IPS-18a (cell line): ENCODE data around the gene MRPL23.
"Not testable (repeated sequence)": the region's sequence is repeated elsewhere in the genome, so short reads cannot be mapped to it uniquely, and the experiment has no call there.

Experiments
- H3K27ac ChIP-seq: one replicate; pipeline ENCODE4 v1.5.1; 2013; ENCODE audit warnings: low read length
- H3K27me3 ChIP-seq: one replicate; pipeline ENCODE4 v1.6.1; 2013; ENCODE audit warnings: mild to moderate bottlenecking, low read length; ENCODE audit not compliant: control insufficient read depth, insufficient read depth
- H3K36me3 ChIP-seq: one replicate; pipeline ENCODE4 v1.6.1; 2013; ENCODE audit warnings: low read depth, low read length; ENCODE audit not compliant: control insufficient read depth
- H3K4me1 ChIP-seq: one replicate; pipeline ENCODE4 v1.6.1; 2013; ENCODE audit warnings: low read depth, low read length; ENCODE audit not compliant: control insufficient read depth
- H3K4me3 ChIP-seq: one replicate; pipeline ENCODE4 v1.5.1; 2013; ENCODE audit warnings: low read length
- H3K9ac ChIP-seq: one replicate; pipeline ENCODE4 v1.6.1; 2013; ENCODE audit warnings: mild to moderate bottlenecking, low read length, moderate library complexity
- H3K9me3 ChIP-seq: one replicate; pipeline ENCODE4 v1.6.1; 2013; ENCODE audit warnings: low read depth, low read length; ENCODE audit not compliant: control insufficient read depth

Gene MRPL23

DNA sequence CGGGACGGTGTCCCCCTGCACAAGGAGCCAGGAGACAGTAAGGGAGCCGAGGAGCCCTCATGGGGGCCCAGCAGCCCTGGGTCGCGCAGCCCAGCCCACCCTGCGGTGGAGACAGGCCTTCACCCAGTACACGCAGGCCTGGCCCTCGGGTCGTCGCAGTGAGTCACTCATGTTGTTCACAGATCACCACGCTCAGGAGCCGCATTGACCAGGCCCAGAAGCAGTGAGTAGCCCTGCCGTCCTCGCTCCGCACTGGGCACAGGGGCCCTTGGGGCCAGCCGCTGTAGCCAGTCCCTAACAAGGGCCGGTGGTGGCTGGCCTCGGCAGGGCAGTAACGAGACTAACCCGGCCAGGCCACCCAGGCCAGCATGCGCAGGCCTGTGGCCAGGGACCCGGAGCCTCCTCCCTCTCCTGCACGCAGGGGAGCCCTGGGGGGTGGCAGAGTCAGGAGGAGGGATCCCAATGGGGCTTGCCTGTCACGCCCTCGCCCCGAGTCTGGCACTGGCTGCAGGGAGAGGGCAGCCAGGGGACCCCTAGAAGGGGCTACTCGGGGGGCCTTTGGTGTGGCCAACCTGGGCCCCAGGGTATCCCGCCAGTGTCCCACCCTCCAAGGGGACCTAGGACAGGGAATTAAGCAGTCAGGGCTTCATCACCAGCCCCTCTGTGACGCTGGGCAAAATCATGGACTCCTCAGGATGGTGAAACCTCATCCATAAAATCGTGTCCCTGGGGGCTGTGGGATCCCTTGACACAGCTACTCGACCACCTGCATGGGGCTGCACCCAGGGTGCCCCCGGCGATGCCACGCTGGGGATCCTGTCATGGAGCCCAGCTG is 10.1 kb upstream of the MRPL23 start:
- no peak overlapping the region for H3K4me3 ChIP-seq
- H3K36me3 ChIP-seq, result no peaks in the 10 kb centered on the region
- H3K27ac ChIP-seq, result no peak overlapping the region
- H3K4me1 ChIP-seq, result no peaks in the 10 kb centered on the region
- H3K9me3 ChIP-seq, result no peaks in the 10 kb centered on the region
- H3K9ac ChIP-seq, result no peak overlapping the region
- no peaks in the 10 kb centered on the region for H3K27me3 ChIP-seq

DNA sequence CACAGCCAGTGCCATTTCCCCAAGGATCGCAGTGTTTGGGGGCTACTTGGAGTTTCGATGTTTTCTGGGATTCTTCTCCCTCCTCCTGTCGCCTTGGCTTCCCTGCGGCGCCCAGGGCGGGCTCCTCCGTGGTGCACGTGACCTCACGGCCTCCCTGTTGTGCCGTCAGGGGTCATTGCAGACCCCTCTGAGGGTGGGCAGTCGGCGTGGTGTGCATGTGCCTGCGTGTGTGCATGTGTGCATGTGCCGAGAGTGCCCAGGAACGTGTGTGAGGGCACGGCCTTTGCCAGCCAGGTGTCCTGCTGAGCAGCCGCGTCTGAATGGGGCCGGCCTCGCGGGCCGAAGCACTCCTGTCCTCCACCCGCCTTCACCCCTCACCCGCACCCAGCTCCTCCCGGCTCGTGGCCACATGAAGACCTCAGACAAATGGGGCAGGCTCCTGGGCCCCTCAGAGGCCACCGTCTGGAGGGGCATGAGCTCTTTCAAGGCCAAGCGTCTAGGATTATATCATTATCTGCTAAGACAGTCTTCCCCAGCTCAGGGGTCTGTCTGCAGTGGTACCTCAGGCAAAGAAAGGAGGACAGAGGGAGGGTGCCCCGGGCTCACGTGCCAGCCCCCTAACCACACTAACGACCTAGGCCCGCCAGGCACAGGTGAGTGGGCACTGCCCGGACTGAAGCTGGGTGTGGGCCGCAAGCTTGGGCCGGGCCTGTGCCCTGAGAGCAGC is 9.4 kb upstream of the MRPL23 start:
- H3K4me3 ChIP-seq, result no peak overlapping the region
- no peak overlapping the region for H3K9ac ChIP-seq
- H3K9me3 ChIP-seq, result no peaks in the 10 kb centered on the region
- no peaks in the 10 kb centered on the region for H3K4me1 ChIP-seq
- H3K36me3 ChIP-seq, result no peaks in the 10 kb centered on the region
- no peaks in the 10 kb centered on the region for H3K27me3 ChIP-seq
- H3K27ac ChIP-seq, result no peak overlapping the region

DNA sequence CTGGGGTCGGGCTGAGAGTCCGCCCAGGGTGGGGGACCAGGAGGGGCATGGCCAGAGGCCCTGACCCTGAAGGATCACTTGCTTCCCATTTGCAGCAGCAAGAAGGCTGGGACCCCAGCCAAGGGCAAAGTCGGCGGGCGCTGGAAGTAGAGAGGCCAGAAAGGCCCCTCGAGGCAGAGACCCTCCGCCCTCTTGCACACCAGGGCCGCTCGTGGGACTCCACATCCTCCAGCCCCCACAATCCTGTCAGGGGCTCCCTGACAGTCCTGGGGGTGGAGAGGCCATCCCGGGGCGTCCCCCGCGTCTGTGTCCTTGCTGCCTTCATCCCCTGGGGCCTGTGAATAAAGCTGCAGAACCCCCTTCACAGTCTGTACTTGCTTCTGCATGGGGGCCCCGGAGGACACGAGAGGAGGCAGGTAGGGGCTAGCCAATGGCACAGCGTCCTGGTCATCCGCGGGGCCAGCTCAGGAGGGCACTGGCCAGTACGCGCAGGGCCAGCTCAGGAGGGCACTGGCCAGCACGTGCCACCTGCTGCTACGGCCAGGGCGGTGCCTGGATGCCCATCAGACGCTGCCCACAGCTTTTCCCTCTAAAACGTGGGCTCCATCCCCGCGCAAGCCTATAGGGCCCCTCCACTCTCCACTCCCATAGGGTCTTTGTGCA is 8.7 kb upstream of the MRPL23 start:
- H3K36me3 ChIP-seq, result no peaks in the 10 kb centered on the region
- no peak overlapping the region for H3K27ac ChIP-seq
- H3K27me3 ChIP-seq, result no peaks in the 10 kb centered on the region
- no peaks in the 10 kb centered on the region for H3K4me1 ChIP-seq
- no peak overlapping the region for H3K9ac ChIP-seq
- H3K4me3 ChIP-seq, result no peak overlapping the region
- no peaks in the 10 kb centered on the region for H3K9me3 ChIP-seq

DNA sequence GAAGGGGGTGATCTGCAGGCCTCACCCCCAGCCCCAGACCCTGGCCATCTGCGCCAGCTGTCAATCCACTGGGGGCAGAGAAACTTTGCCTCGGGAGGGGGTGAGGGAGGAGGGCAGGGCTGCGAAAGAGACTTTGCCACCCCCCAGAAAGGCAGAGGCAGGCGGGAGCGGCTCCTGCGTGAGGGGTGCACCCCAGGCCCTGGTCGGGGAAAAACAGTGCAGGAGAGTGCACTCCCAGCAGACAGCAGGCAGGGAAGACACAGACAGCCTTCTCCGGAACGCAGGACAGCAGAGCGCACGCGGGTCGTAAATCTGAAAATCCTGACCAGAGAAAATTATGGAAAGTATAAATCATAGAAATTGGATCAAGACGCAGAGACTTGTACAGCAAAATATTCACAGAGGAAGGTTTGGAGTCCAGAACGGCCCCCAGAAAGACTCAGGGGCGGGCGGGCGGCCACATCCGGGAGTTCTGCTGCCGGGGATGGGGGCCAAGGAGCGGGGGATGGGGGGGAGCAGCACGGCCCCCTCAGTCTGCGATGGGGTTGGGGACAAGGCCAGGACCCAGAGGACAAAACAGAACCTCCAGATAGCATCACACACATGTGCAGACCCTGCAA is 8.0 kb upstream of the MRPL23 start:
- Histone ChIP-seq H3K36me3 (no peaks in the 10 kb centered on the region), H3K27me3 (no peaks in the 10 kb centered on the region), H3K27ac (no peak overlapping the region), H3K4me3 (no peak overlapping the region), H3K9me3 (no peaks in the 10 kb centered on the region), H3K4me1 (no peaks in the 10 kb centered on the region), H3K9ac (no peak overlapping the region)

DNA sequence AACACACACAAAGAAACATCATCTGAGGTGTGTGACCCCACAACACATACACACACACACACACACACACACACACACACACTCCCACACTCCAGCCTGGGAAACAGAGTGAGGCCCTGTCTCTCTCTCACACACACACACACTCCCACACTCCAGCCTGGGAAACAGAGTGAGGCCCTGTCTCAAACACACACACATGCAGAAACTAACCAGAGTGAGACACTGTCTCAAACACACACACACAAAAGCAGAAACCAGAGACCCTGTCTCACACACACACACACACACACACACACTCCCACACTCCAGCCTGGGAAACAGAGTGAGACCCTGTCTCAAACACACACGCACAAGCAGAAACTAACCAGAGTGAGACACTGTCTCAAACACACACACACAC is 7.3 kb upstream of the MRPL23 start:
- not testable (repeated sequence) for H3K27me3 ChIP-seq, H3K9me3 ChIP-seq, H3K36me3 ChIP-seq, H3K4me1 ChIP-seq, H3K9ac ChIP-seq, H3K27ac ChIP-seq, H3K4me3 ChIP-seq

DNA sequence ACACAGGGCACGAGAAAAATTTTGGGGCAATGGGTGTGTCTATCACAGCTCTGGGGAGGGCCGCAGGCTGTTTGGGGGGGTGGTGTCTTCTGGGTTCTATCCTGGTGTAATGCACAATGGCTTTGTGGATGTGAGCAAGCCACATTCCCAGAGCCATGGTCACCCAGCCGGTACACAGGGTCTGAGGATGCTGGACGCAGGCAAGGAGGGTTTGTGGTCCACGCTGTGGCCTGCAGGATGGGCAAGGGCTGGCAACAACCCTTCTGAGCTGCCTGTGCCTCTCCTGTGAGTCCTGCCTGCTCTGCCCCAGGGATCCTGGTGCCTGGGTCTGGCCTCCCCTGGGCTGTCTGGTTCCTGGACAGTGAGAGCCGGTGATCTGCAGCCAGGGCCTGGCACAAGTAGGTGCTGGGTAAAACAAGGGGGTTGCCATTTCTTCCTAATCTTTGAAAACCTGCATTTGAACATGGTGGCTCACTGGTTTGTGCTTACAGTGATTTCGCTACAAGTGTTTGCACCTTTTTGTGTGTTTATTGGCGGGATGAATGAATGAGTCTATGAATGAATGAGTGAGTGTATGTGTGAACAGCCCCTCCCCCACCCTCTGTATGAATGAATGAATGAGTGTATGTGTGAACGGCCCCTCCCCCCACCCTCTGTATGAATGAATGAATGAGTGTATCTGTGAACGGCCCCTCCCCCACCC is 4.4 kb upstream of the MRPL23 start:
- Histone ChIP-seq H3K9ac (no peak overlapping the region), H3K27ac (no peak overlapping the region)

DNA sequence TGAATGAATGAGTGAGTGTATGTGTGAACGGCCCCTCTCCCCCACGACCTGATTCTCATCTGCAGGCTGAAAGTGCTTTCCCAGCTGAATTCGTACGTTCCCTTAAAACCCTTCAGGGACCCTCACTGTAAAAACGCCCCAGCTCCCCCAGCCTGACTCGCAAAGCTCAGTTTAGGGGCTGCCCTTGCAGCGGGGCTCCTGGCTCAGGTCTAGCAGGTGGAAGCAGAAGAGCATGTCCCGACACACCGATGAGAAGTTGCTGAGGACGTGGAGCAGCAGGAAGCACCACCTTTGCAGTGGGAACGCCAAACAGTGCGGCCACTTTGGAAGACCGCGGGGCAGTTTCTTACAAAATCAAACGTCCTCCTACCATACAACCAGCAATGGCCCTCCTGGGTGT is 3.6 kb upstream of the MRPL23 start:
- Histone ChIP-seq H3K4me3 (no peak overlapping the region), H3K4me1 (no peaks in the 10 kb centered on the region), H3K9ac (no peak overlapping the region), H3K27ac (no peak overlapping the region), H3K9me3 (no peaks in the 10 kb centered on the region), H3K36me3 (no peaks in the 10 kb centered on the region), H3K27me3 (no peaks in the 10 kb centered on the region)

More for the DNA sequence above, 4.4 kb upstream of the MRPL23 start:
- Histone ChIP-seq H3K36me3 (no peaks in the 10 kb centered on the region), H3K27me3 (no peaks in the 10 kb centered on the region), H3K9me3 (no peaks in the 10 kb centered on the region), H3K4me1 (no peaks in the 10 kb centered on the region), H3K4me3 (no peak overlapping the region)

DNA sequence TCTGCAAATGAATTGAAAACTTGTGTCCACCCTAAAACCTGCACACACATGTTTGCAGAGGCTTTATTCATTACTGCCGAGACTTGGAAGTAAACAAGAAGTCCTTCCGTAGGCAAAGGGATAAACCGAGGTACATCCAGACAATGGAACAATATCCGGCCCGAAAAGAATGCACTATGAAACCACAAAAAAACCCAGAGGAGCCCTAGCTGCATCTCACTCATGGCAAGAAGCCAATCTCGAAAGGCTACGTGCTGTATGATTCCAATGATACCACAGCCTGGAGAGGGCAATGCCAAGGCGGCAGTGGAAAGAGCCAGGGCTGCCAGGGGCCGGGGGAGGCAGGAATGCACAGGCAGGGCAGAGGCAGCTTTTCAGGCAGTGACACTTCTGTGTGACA is 3.2 kb upstream of the MRPL23 start:
- H3K27me3 ChIP-seq, result no peaks in the 10 kb centered on the region
- no peaks in the 10 kb centered on the region for H3K36me3 ChIP-seq
- no peak overlapping the region for H3K9ac ChIP-seq
- H3K9me3 ChIP-seq, result no peaks in the 10 kb centered on the region
- H3K4me3 ChIP-seq, result no peak overlapping the region
- no peaks in the 10 kb centered on the region for H3K4me1 ChIP-seq
- H3K27ac ChIP-seq, result no peak overlapping the region

DNA sequence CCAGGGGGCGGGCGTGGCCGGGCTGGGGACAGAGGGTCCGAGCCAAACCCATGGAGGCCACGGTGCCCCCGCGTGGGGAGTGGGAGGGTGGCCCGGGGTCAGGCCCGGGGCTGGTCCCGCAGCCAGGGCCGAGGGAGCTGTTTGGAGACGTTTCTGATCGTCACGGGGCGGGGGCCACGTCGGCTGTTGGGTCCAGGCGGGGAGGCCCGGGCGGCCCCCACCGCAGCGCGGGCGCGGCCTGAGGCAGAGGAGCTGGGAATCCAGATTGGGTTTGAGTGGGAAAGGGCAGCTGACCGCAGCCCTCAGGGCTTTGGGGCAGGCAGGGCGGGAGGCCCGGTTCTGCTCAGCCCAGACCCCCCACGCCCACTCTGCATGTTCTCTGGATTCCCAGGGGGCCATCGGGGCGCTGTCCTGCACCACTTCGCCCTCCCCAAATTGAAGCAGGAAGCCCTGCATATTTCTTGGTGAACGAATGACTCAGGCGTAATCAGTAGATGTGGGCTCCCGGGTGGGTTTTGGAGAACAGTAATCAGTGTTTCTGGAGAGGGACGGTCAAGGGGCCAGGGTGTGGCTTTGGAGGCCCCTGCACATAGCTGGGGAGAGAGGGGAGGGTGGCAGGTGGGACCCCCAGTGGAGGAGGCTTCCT is 583 bp downstream of the MRPL23 start:
- H3K4me3 ChIP-seq, result no peak overlapping the region
- no peak overlapping the region for H3K27ac ChIP-seq
- no peaks in the 10 kb centered on the region for H3K4me1 ChIP-seq
- no peaks in the 10 kb centered on the region for H3K9me3 ChIP-seq
- no peaks in the 10 kb centered on the region for H3K36me3 ChIP-seq
- no peak overlapping the region for H3K9ac ChIP-seq
- no peaks in the 10 kb centered on the region for H3K27me3 ChIP-seq

DNA sequence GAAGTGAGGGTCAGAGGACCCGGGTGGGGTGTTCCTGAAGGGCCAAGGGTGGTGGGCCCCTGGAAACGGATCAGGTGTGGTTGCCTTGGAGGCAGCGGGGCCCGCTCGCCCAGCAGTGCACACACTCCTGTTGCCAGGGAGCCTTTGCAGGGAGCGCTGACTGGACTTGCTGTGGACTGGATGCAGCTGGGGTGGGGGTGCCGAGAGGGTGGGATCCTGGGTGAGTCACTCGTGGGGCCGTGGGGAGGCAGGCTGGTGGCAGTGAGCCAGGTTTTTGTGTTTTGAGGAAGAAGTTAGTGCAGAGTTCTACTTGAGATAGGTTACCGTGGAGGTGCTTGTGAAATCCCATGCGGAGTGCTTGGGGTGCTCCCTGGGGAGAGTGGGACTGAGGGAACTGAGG is 1.3 kb downstream of the MRPL23 start:
- Histone ChIP-seq H3K4me3 (no peak overlapping the region), H3K4me1 (no peaks in the 10 kb centered on the region), H3K9ac (no peak overlapping the region), H3K27ac (no peak overlapping the region), H3K27me3 (no peaks in the 10 kb centered on the region), H3K36me3 (no peaks in the 10 kb centered on the region), H3K9me3 (no peaks in the 10 kb centered on the region)

DNA sequence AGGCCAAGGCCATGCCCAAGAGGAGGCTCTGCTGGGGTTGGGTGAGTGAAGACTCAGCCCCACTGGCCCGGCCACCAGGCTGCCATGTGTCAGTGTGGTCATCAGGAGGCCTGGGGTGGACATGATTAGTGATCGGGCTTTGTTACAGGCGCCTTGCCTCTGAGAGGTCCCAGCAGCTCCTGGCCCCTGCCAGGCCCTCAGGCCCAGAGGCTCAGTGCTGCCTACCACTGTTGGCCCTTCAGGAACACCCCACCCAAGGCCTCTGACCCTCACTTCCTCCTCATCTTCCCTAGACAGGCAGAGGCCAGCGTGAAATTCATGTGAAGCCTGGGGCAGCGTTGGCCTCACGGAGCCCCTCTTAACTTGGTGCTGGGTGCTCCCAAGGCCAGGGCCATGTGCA is 2.2 kb downstream of the MRPL23 start:
- Histone ChIP-seq H3K4me3 (no peak overlapping the region), H3K27ac (no peak overlapping the region), H3K4me1 (no peaks in the 10 kb centered on the region), H3K9ac (no peak overlapping the region), H3K27me3 (no peaks in the 10 kb centered on the region), H3K36me3 (no peaks in the 10 kb centered on the region), H3K9me3 (no peaks in the 10 kb centered on the region)
